Measurements from ENCODE around the gene DNM3. TPM values are rescaled to one million over a fixed set of nuclear protein-coding genes. Genes with fewer than 3 reads are reported as not detected.

The DNM3 gene
- total and polyA plus RNA-seq, 2 donors (not counting 1 experiment from before 2014, with no cell fraction given) = 1.0 to 1.3 TPM

DNA sequence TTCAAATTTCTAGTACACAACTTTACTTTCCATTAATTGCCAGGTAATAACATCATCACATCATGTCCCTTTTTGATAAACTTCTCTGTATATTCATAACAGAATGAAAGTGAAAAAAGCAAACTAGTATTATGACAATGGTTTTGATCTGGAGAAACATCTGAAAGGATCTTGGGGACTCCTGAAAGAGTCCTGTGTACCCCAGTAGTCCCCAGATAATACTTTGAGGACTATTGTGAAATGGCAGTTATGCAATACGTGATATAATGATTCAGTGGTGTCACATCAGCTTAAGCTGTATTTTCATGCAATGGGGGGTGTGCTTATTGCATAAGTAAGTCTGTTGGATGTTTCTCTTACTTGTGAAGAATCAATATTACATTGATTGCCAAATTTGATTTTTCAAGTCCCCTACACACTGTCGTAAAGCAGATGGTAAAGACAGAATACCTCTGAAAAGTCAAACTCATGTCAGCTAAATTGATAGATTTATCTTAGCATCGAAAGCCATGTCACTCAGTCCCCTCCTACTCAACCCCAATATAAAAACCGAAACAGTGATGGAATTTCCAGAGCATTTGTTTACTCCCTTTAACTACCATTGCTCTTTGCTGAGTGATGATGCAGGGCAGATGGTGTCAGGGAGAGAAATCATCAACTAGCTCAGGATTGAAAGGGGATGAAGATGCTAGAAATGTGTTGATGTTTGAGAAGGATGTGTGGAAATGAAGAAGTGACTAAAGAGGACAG is 432.5 kb downstream of the DNM3 start:
- Histone ChIP-seq H3K9me3 (ENCODE audit: control extremely low read depth in 1 of 3, control insufficient read depth in 2 of 3, insufficient read depth in 1 of 3, low read length in 2 of 3) (no peaks in the 10 kb centered on the region), H3K79me2 (ENCODE audit: control insufficient read depth, insufficient read depth, low read length) (no peaks in the 10 kb centered on the region), H3K4me1 (ENCODE audit: control insufficient read depth in 2 of 2, insufficient read depth in 2 of 2, low read length in 2 of 2) (no peaks in the 10 kb centered on the region), H4K20me1 (ENCODE audit: control insufficient read depth, insufficient read depth, low read length, poor library complexity, severe bottlenecking) (no peaks in the 10 kb centered on the region), H3K9ac (ENCODE audit: low read length) (no peak overlapping the region), H3K4me3 (ENCODE audit: control extremely low read depth in 1 of 5, extremely low read depth in 1 of 5, insufficient read depth in 1 of 5, low read depth in 2 of 5, low read length in 4 of 5) (no peak overlapping the region), H2AFZ (ENCODE audit: insufficient read depth, low read depth, low read length, poor library complexity, severe bottlenecking) (peak overlapping the region; percentile 39), H3K4me2 (replicated peaks; ENCODE audit: low read depth, low read length, poor library complexity, severe bottlenecking) (no peak overlapping the region), H3K36me3 (replicated peaks in 1 of 2; ENCODE audit: control extremely low read depth in 1 of 2, control insufficient read depth in 1 of 2, extremely low read depth in 1 of 2, insufficient read depth in 2 of 2, low read length in 1 of 2) (no peaks in the 10 kb centered on the region), H3K27ac (ENCODE audit: low read length in 2 of 2) (no peak overlapping the region), H3K27me3 (replicated peaks in 1 of 4; ENCODE audit: control extremely low read depth in 1 of 4, control insufficient read depth in 3 of 4, insufficient read depth in 4 of 4, low read length in 3 of 4) (no peaks in the 10 kb centered on the region)
- Mint-ChIP-seq H3K4me1 (peaks cover 12% of the 10 kb centered on the region), H3K9me3 (ENCODE audit: insufficient read depth) (no peaks in the 10 kb centered on the region), H3K27ac (no peak overlapping the region), H3K27me3 (no peaks in the 10 kb centered on the region), H3K4me3 (no peak overlapping the region)
- CTCF ChIA-PET = no interaction called here
- TF ChIP-seq, protein P1, sequence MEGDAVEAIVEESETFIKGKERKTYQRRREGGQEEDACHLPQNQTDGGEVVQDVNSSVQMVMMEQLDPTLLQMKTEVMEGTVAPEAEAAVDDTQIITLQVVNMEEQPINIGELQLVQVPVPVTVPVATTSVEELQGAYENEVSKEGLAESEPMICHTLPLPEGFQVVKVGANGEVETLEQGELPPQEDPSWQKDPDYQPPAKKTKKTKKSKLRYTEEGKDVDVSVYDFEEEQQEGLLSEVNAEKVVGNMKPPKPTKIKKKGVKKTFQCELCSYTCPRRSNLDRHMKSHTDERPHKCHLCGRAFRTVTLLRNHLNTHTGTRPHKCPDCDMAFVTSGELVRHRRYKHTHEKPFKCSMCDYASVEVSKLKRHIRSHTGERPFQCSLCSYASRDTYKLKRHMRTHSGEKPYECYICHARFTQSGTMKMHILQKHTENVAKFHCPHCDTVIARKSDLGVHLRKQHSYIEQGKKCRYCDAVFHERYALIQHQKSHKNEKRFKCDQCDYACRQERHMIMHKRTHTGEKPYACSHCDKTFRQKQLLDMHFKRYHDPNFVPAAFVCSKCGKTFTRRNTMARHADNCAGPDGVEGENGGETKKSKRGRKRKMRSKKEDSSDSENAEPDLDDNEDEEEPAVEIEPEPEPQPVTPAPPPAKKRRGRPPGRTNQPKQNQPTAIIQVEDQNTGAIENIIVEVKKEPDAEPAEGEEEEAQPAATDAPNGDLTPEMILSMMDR (IDR thresholded peaks at IDR 0.05) = no peak
- no peak for TF ChIP-seq EZH2 (IDR thresholded peaks at IDR 0.05; ENCODE audit: borderline replicate concordance, insufficient read depth, low read depth, low read length, poor library complexity, severe bottlenecking)
- no CpG with 5 or more reads among the region's 4 CpGs for WGBS (ENCODE audit: insufficient coverage)
- DNase-seq (no peak), ATAC-seq (ENCODE audit: low read depth) (no peak)
- POLR2A ChIA-PET = interaction anchor here (0.7 kb wide), 1 partner anchor 229 kb away, joined by 4 read pairs; no protein-coding TSS in a partner anchor
- intact Hi-C loops (cut with micrococcal nuclease) = no loop called here

DNA sequence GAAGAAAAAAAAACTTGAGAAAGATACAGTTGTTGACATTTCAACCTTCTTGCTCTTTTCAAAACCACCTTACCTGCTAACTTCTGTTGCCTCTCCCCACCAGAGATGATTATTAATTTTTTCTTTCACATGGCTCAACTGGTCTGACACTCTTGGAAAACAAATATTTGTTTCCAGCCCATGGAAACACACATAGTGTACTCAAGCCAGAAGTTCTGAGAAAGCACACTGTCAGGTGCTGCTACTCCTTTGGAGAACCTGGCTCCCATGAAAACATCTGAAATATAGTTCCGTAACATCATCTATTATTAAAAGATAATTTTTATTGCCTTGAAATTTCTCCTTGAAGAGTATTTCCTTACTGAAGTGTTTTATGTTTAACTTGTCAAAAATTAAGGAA is 434.2 kb downstream of the DNM3 start:
- intact Hi-C loops (cut with micrococcal nuclease) = no loop called here
- ChIA-PET POLR2A (no interaction called here), CTCF (no interaction called here)
- H4K20me1 ChIP-seq (ENCODE audit: control insufficient read depth, insufficient read depth, low read length, poor library complexity, severe bottlenecking) = no peaks in the 10 kb centered on the region
- Mint-ChIP-seq H3K4me3 (no peak overlapping the region), H3K27me3 (no peaks in the 10 kb centered on the region), H3K9me3 (ENCODE audit: insufficient read depth) (no peaks in the 10 kb centered on the region), H3K4me1 (peaks cover 12% of the 10 kb centered on the region), H3K27ac (no peak overlapping the region)
- no peaks in the 10 kb centered on the region for H3K27me3 ChIP-seq (replicated peaks in 1 of 4; ENCODE audit: control extremely low read depth in 1 of 4, control insufficient read depth in 3 of 4, insufficient read depth in 4 of 4, low read length in 3 of 4)
- no peak overlapping the region for H3K27ac ChIP-seq (ENCODE audit: low read length in 2 of 2)
- ATAC-seq (ENCODE audit: low read depth) = no peak
- H2AFZ ChIP-seq (ENCODE audit: insufficient read depth, low read depth, low read length, poor library complexity, severe bottlenecking) = no peak overlapping the region
- no peak overlapping the region for H3K9ac ChIP-seq (ENCODE audit: low read length)
- H3K4me1 ChIP-seq (ENCODE audit: control insufficient read depth in 2 of 2, insufficient read depth in 2 of 2, low read length in 2 of 2) = no peaks in the 10 kb centered on the region
- TF ChIP-seq, protein P1 (IDR thresholded peaks at IDR 0.05) = no peak
- no peak for TF ChIP-seq EZH2 (IDR thresholded peaks at IDR 0.05; ENCODE audit: borderline replicate concordance, insufficient read depth, low read depth, low read length, poor library complexity, severe bottlenecking)
- H3K4me2 ChIP-seq (replicated peaks; ENCODE audit: low read depth, low read length, poor library complexity, severe bottlenecking) = no peak overlapping the region
- DNase-seq = no peak
- H3K9me3 ChIP-seq (ENCODE audit: control extremely low read depth in 1 of 3, control insufficient read depth in 2 of 3, insufficient read depth in 1 of 3, low read length in 2 of 3) = no peaks in the 10 kb centered on the region
- no peaks in the 10 kb centered on the region for H3K36me3 ChIP-seq (replicated peaks in 1 of 2; ENCODE audit: control extremely low read depth in 1 of 2, control insufficient read depth in 1 of 2, extremely low read depth in 1 of 2, insufficient read depth in 2 of 2, low read length in 1 of 2)
- no CpG with 5 or more reads among the region's 1 CpG for WGBS (ENCODE audit: insufficient coverage)
- no peak overlapping the region for H3K4me3 ChIP-seq (ENCODE audit: control extremely low read depth in 1 of 5, extremely low read depth in 1 of 5, insufficient read depth in 1 of 5, low read depth in 2 of 5, low read length in 4 of 5)
- no peaks in the 10 kb centered on the region for H3K79me2 ChIP-seq (ENCODE audit: control insufficient read depth, insufficient read depth, low read length)
